GM19099 (cell line): ENCODE results near the gene CYP26B1.

ENCODE experiments used
- POLR2A ChIP-seq: IDR thresholded peaks from 3 replicates; pipeline ENCODE4 v1.6.1; 2011; ENCODE audit warnings: low read depth; ENCODE audit not compliant: insufficient read length; ENCODE audit errors: extremely low read depth

The CYP26B1 gene

DNA sequence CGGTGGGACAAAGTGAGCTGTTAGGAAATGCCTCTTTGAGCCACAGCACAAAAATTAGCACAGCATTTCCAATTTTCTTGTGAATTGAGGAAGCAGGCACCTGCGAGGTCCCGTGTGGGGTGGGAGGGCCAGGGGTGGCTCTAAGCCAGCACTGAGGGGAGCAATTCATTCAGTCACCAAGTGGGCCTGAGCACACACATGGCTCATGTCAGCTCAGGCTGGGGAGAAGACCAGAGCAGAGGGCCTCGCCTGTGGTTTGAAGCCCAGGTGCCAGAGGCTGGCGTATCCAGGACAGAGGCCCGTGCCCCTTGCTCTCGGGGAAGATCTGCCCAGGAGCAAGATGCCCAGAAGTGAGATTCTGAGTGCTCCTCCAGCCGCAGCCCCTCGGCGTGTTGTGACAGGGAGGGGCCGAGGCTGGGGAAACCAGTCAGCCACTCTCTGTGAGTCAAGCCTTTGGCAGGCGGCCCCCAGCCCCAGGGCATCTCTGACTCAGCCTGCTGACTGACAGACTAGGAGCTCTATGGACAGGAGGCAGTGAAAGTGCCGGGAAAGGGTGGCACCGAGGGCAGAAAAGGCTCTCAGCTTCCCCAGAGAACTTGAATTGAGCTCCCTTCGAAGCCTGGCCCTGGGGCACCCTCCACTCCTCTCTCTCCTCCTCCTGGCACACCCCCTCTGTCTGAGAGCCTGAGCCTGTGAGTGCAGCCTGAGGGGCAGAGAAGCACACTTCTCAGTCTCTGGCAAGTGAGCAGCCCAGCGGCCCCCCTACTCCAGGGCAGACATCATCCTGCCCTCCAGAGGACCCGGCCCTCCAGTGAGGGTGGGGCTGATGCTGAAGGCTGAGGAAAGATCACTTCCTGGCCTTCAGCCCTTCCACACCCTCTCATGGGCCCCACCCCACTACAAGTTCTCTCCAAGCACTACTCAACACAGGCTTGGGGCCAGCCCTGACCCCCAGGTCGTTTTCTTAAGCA is 32.3 kb downstream of the CYP26B1 start:
- no peak for TF ChIP-seq POLR2A

DNA sequence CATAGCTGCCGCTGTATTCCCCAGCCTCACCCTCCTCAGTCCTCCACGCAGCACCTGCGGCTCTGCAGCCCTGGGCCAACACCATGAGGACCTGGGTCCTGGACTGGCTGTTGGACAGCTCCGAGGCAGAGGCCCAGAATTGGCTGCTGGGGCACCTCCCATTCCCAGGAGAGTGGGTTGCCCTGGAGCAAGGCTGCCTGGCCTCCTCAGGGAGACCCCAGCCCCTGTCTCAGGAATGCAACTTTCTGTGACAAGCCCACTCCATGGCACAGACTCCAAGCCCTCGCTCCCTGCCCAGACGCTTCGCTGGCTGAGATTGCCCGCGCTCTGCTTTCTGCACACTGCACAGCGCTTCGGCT is 33.0 kb downstream of the CYP26B1 start:
- no peak for TF ChIP-seq POLR2A

DNA sequence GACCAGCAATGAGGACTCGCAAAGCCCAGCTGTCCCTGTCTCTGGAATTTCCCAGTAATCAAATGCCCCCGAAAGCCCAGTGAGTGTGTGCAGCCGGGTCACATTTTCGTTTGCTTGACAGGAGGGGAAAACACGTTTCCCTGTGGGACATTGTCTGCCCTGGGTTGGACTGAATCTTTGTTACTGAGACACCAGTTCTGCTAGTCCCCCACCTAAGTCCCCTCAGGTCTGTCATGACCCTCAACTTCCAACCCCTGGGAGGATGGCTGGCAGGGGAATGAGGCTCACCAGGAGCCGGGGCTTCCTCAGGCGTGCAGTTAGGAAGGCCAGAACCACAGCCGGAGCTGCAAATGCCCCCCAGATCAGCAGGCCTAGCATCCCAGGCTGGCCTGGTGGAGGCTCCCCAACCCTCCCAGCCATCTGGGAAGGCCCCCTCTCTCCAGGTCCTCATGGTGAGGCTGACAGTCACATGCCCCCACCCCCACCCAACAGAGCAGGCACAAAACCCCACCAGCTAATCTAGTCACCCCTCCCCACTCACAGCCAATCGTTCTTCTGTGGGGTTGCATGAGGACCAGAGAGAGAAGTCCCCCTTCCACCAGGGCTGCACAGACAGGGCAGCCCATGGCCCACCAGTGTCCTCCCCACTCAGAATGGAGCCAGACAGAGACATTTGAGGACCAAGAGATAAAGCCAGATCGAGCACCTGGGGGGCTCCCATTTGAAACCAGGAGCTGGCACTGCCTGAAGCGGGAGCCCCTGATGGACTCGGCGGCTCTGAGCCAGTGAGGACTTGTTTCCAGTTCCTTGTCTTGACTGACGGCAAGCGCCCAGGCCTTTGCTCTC is 33.6 kb downstream of the CYP26B1 start:
- TF ChIP-seq POLR2A: no peak

- TF ChIP-seq POLR2A: no peak
Observed at GRCh38 chr2:72112981-72113846, 34.4 kb downstream of the CYP26B1 start.

- TF ChIP-seq POLR2A: no peak
Observed at GRCh38 chr2:72112401-72112800, 35.3 kb downstream of the CYP26B1 start.

DNA sequence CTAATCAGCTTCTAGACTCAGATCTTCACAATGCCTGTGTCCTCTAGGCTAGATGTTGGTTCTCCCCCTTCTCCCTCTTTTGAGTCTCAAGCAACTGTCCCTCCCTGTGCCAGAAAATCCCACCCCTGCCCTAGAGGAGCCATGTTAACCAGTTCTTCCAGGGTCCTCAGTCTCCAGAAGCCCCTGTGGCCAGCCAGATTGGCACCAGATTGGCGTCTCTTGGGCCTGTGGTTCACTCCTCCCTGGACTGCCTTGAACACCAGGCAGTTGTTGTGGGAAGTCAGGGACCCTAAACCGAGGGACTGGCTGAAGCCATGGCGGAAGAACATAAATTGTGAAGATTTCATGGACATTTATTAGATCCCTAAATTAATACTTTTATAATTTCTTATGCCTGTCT is 36.6 kb downstream of the CYP26B1 start:
- no peak for TF ChIP-seq POLR2A

DNA sequence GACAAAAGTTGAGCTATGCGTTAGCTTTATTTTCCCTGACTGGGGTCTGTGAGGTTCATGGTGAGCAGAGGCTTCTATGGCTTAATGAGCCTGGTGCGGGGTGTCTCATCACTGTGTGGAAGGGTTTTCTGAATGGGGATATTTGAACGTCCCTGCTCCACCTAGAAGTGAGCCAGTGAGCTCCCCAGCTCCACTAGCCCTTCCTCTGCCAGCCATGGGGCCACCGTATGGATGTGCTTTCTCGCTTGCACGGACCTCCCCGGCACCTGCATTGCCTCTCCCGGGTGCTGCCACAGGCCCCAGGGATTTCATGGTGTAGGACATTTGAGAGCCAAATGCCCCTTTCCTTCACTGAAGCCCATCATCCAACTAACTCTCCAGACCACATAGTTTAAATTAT is 37.8 kb downstream of the CYP26B1 start:
- TF ChIP-seq POLR2A: no peak

- TF ChIP-seq POLR2A: no peak
Observed at GRCh38 chr2:72109291-72109690, 38.4 kb downstream of the CYP26B1 start.

DNA sequence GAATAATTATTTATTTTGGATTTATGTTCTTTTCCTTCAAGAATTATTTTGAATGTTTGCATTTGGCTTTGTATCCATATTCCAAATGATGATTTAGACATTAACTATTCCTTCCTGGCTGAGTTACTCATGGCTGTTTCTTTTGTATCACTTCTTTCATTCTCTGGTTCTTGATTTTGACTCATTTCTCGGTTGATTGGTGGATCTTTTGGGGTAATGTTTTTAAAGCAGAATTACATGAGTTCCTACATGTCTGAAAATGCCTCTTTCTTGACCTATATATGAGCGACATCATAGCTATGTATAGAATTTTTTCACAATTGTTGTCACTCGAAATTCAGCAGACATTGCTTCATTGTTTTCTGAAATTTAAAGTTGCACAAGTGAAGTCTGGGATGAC is 39.5 kb downstream of the CYP26B1 start:
- TF ChIP-seq POLR2A: no peak

GRCh38 chr2:72106978-72107377 is 40.7 kb downstream of the CYP26B1 start:
- TF ChIP-seq POLR2A: no peak

DNA sequence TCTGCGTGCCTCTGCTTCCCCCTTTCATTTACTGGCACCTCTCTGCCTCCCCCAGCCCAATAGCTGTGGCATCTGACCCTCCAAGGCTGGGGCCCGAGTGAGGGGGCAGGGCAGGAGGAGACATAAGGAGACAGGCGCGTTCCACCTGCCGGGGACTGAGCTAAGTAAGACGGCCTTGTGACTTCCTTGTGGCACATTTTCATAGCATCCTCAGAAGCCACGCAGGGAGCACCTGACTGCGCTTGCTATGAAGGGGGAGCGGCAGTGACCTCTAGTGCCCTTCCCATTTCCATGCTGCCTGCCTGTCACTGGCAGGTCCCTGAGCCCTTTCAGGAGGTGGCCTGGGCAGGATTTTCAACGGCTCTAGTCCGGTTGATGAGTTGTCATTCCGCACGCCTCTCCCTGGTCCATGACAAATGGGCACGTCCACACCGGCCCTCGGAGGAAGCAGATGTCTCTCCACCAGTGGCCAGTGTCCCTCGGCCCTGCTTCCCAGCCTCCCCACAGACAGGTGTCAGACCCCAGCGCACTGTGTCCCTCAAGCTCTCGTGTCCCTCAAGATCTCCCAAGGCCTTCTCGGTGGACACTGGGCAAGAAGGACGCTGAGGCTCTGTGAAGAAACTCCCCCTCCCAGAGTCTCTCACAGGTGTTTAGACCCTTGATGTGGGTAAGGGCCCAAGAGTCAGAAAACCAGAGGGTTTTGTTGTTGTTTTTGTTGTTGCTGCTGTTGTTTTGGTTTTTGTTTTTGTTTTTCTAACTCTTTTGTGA is 42.7 kb downstream of the CYP26B1 start:
- TF ChIP-seq POLR2A: no peak

DNA sequence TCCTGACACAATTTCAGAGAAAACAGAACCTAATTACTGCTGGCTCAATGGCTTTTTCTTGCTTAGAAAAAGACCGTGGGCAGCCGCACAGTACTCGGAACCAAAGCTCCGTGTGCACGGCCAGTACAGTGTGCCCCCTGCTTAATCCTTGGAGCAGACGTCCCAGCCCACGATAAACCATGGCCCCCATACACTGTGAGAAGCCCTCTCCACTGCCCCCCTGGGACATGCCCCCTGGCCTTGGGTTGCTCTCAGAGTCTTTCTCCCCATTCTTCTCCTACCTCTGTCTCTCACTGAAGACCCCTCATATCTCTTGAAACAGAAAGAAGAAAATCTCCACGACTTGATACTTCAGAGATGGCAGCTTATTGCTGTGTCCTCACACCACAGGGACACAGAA is 44.0 kb downstream of the CYP26B1 start:
- no peak for TF ChIP-seq POLR2A

DNA sequence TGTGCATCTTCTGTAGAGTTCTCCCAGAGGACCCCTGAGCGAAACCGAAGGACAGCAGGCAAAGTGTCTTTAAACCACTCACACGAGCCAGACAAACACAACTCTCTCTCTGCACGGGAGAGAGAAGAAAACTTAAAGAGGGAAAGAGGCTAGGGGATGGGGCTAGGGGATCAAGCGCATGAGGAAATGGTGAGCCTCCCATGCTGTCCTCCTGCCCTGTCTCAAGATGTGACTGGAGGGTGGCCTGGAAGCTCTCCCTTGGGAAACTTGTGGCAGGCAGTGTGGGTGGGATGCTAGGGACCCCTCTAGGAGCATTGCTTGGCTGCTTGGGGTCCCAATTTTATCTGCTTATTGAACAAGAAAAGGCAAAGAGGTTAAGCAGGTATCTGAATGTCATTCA is 44.5 kb downstream of the CYP26B1 start:
- no peak for TF ChIP-seq POLR2A

GRCh38 chr2:72098935-72099334 is 48.7 kb downstream of the CYP26B1 start:
- TF ChIP-seq POLR2A: no peak
